H9 (cell line): ENCODE results near the gene PDE3A. TPM values are rescaled to one million over a fixed set of nuclear protein-coding genes. Genes with fewer than 3 reads are reported as not detected.

Source experiments
- DNase-seq: peaks from one replicate; pipeline ENCODE4 v3.0.0-alpha.2; 2017
- H2AFZ ChIP-seq: one replicate; pipeline ENCODE4 v1.6.1; 2013; ENCODE audit warnings: mild to moderate bottlenecking, low read length, control low read depth, moderate library complexity
- H2AK5ac ChIP-seq: 2 replicates; pipeline ENCODE4 v1.6.1; 2013; ENCODE audit warnings: low read length, control low read depth, mixed read lengths; ENCODE audit not compliant: insufficient read length
- H2BK120ac ChIP-seq: one replicate; pipeline ENCODE4 v1.6.1; 2013; ENCODE audit warnings: low read depth, mild to moderate bottlenecking, low read length, control low read depth, inconsistent platforms; ENCODE audit not compliant: poor library complexity, severe bottlenecking
- H2BK12ac ChIP-seq: 2 replicates; pipeline ENCODE4 v1.6.1; 2013; ENCODE audit warnings: low read length, control low read depth, mixed read lengths, low read depth; ENCODE audit not compliant: insufficient read length
- H2BK15ac ChIP-seq: 2 replicates; pipeline ENCODE4 v1.6.1; 2013; ENCODE audit warnings: low read depth, low read length, control low read depth
- H2BK20ac ChIP-seq: one replicate; pipeline ENCODE4 v1.6.1; 2013; ENCODE audit warnings: low read depth, mild to moderate bottlenecking, low read length, control low read depth, inconsistent platforms; ENCODE audit not compliant: poor library complexity, severe bottlenecking
- H2BK5ac ChIP-seq: 2 replicates; pipeline ENCODE4 v1.6.1; 2013; ENCODE audit warnings: low read length, control low read depth, mixed read lengths; ENCODE audit not compliant: insufficient read length
- H3K14ac ChIP-seq: 2 replicates; pipeline ENCODE4 v1.6.1; 2013; ENCODE audit warnings: low read length, control low read depth; ENCODE audit not compliant: insufficient read depth
- H3K18ac ChIP-seq: 2 replicates; pipeline ENCODE4 v1.6.1; 2013; ENCODE audit warnings: low read depth, mild to moderate bottlenecking, mixed read lengths, low read length, control low read depth; ENCODE audit not compliant: insufficient read length
- H3K23ac ChIP-seq: 2 replicates; pipeline ENCODE4 v1.6.1; 2013; ENCODE audit warnings: low read length, control low read depth, mixed read lengths, low read depth; ENCODE audit not compliant: insufficient read length
- H3K23me2 ChIP-seq: 2 replicates; pipeline ENCODE4 v1.6.1; 2013; ENCODE audit warnings: low read depth, mild to moderate bottlenecking, mixed read lengths, low read length, control low read depth; ENCODE audit not compliant: insufficient read length, poor library complexity, severe bottlenecking
- H3K27ac ChIP-seq: 2 replicates; pipeline ENCODE4 v1.5.1; 2013; ENCODE audit warnings: low read length, control low read depth, mixed read lengths, low read depth; ENCODE audit not compliant: insufficient read length
- H3K27me3 ChIP-seq: 2 replicates; pipeline ENCODE4 v1.6.1; 2013; ENCODE audit warnings: low read length, control low read depth, inconsistent platforms; ENCODE audit not compliant: insufficient read depth
- H3K4ac ChIP-seq: 2 replicates; pipeline ENCODE4 v1.6.1; 2013; ENCODE audit warnings: low read depth, mild to moderate bottlenecking, control low read depth, inconsistent platforms, low read length, moderate library complexity
- H3K4me1 ChIP-seq: 2 replicates; pipeline ENCODE4 v1.6.1; 2013; ENCODE audit warnings: low read length, control low read depth, inconsistent platforms; ENCODE audit not compliant: insufficient read depth
- H3K4me2 ChIP-seq: 2 replicates; pipeline ENCODE4 v1.6.1; 2013; ENCODE audit warnings: low read length, control low read depth, mixed read lengths; ENCODE audit not compliant: insufficient read length, insufficient read depth
- H3K56ac ChIP-seq: 2 replicates; pipeline ENCODE4 v1.6.1; 2013; ENCODE audit warnings: low read depth, mild to moderate bottlenecking, mixed read lengths, low read length, control low read depth; ENCODE audit not compliant: insufficient read length
- H3K79me1 ChIP-seq: 2 replicates; pipeline ENCODE4 v1.6.1; 2013; ENCODE audit warnings: low read depth, mild to moderate bottlenecking, moderate library complexity, low read length, control low read depth, inconsistent platforms; ENCODE audit not compliant: insufficient read depth, poor library complexity, severe bottlenecking
- H3K79me2 ChIP-seq: 2 replicates; pipeline ENCODE4 v1.6.1; 2013; ENCODE audit warnings: low read length, control low read depth, inconsistent platforms; ENCODE audit not compliant: insufficient read depth
- H3K9ac ChIP-seq: 2 replicates; pipeline ENCODE4 v1.6.1; 2013; ENCODE audit warnings: low read length, control low read depth, mixed read lengths; ENCODE audit not compliant: insufficient read length; ENCODE audit errors: extremely low read depth
- H3K9me3 ChIP-seq: one replicate; pipeline ENCODE4 v1.6.1; 2013; ENCODE audit warnings: low read depth, low read length, inconsistent platforms; ENCODE audit not compliant: control insufficient read depth
- H3T11ph ChIP-seq: one replicate; pipeline ENCODE4 v1.6.1; 2013; ENCODE audit warnings: mild to moderate bottlenecking, low read length, control low read depth, inconsistent platforms
- H4K20me1 ChIP-seq: one replicate; pipeline ENCODE4 v1.6.1; 2013; ENCODE audit not compliant: control insufficient read depth, insufficient read length, insufficient read depth
- H4K5ac ChIP-seq: 2 replicates; pipeline ENCODE4 v1.6.1; 2013; ENCODE audit warnings: low read depth, mild to moderate bottlenecking, mixed read lengths, low read length, control low read depth; ENCODE audit not compliant: insufficient read length
- H4K8ac ChIP-seq: replicated peaks from 2 replicates; pipeline ENCODE4 v1.6.1; 2013; ENCODE audit warnings: low read length, control low read depth, mixed read lengths, low read depth; ENCODE audit not compliant: insufficient read length
- H4K91ac ChIP-seq: 2 replicates; pipeline ENCODE4 v1.6.1; 2013; ENCODE audit warnings: low read depth, mild to moderate bottlenecking, moderate library complexity, mixed read lengths, low read length, control low read depth; ENCODE audit not compliant: insufficient read length
- H3K27ac Mint-ChIP-seq, 3 experiments: 2 replicates in 2 of 3; 3 replicates in 1 of 3; pipeline ENCODE4 v1.8.0; 2020 to 2021; ENCODE audit warnings: mixed read lengths in 3 of 3, mild to moderate bottlenecking in 1 of 3, moderate library complexity in 1 of 3
- H3K27me3 Mint-ChIP-seq: 2 replicates; pipeline ENCODE4 v1.8.0; 2021; ENCODE audit warnings: low read depth, mild to moderate bottlenecking, moderate library complexity, mixed read lengths
- H3K36me3 Mint-ChIP-seq, 3 experiments: 2 replicates in 2 of 3; 3 replicates in 1 of 3; pipeline ENCODE4 v1.8.0; 2020 to 2021; ENCODE audit warnings: low read depth in 3 of 3, mixed read lengths in 3 of 3; ENCODE audit not compliant: insufficient read depth in 1 of 3
- H3K4me1 Mint-ChIP-seq, 2 experiments: 2 replicates each; pipeline ENCODE4 v1.8.0; 2020; ENCODE audit warnings: mixed read lengths in 2 of 2
- H3K4me3 Mint-ChIP-seq, 2 experiments: 2 replicates in 1 of 2; 3 replicates in 1 of 2; pipeline ENCODE4 v1.8.0; 2020 to 2021; ENCODE audit warnings: mild to moderate bottlenecking in 2 of 2, mixed read lengths in 2 of 2, moderate library complexity in 1 of 2
- H3K9me3 Mint-ChIP-seq, 2 experiments: 2 replicates in 1 of 2; 3 replicates in 1 of 2; pipeline ENCODE4 v1.8.0; 2020; ENCODE audit warnings: mild to moderate bottlenecking in 2 of 2, mixed read lengths in 2 of 2, moderate library complexity in 1 of 2
- CTCF ChIP-seq: fragments of 200-600 bp; sonication (generic); conservative IDR thresholded peaks from 3 replicates; pipeline ENCODE4 v1.8.0; 2021; ENCODE audit warnings: antibody characterized with exemption, mild to moderate bottlenecking
- WGBS: extraction: QIAGEN DNeasy Blood & Tissue Kit; methylation state at CpG from one replicate; pipeline ENCODE4 v1.1.7; 2013; ENCODE audit warnings: missing lambda C conversion rate, low lambda C conversion rate, mixed read lengths; ENCODE audit not compliant: insufficient read length; ENCODE audit errors: extremely low coverage; 5-methylcytosine and 5-hydroxymethylcytosine counted together
- total RNA-seq: library from RNA; stranded (reverse); gene quantifications from 2 replicates; pipeline ENCODE4 v1.2.1, GENCODE V29; 2021

PDE3A gene
- total RNA-seq, 1 experiment from 2014 or later, result 3.0 TPM

GRCh38 chr12:20345866-20346265 lies 22.5 kb upstream of the PDE3A start:
- no peak for TF ChIP-seq CTCF
- H2BK20ac ChIP-seq, result no peak overlapping the region
- H3K4me2 ChIP-seq, result no peak overlapping the region
- no CpG with 5 or more reads among the region's 3 CpGs for WGBS
- peaks cover 5 to 7% of the 10 kb centered on the region in 2 experiments for H3K4me1 Mint-ChIP-seq
- H3K79me2 ChIP-seq, result no peaks in the 10 kb centered on the region
- no peak overlapping the region for H2BK12ac ChIP-seq
- no peak overlapping the region for H3K4ac ChIP-seq
- H2BK15ac ChIP-seq, result no peak overlapping the region
- no peak overlapping the region for H3K14ac ChIP-seq
- H2AFZ ChIP-seq, result peak overlapping the region; percentile 59
- peak overlapping the region in 2 of 3 experiments; percentile 7 to 64; a peak in 1 of 7 replicates for H3K27ac Mint-ChIP-seq
- no peak overlapping the region for H3K27ac ChIP-seq
- H3T11ph ChIP-seq, result no peak overlapping the region
- no peaks in the 10 kb centered on the region for H3K9me3 ChIP-seq
- no peaks in the 10 kb centered on the region for H3K79me1 ChIP-seq
- no peak for DNase-seq
- H3K4me1 ChIP-seq, result no peaks in the 10 kb centered on the region
- no peak overlapping the region for H4K5ac ChIP-seq
- H3K18ac ChIP-seq, result no peak overlapping the region
- no peak overlapping the region for H3K4me3 Mint-ChIP-seq
- H3K9ac ChIP-seq, result no peak overlapping the region
- no peaks in the 10 kb centered on the region for H3K36me3 Mint-ChIP-seq
- H4K8ac ChIP-seq, result no peak overlapping the region
- no peaks in the 10 kb centered on the region for H3K27me3 Mint-ChIP-seq
- H4K91ac ChIP-seq, result no peak overlapping the region
- no peak overlapping the region for H2BK120ac ChIP-seq
- no peak overlapping the region for H3K56ac ChIP-seq
- H3K23me2 ChIP-seq, result no peaks in the 10 kb centered on the region
- no peaks in the 10 kb centered on the region for H4K20me1 ChIP-seq
- no peak overlapping the region for H2AK5ac ChIP-seq
- no peak overlapping the region for H2BK5ac ChIP-seq
- H3K9me3 Mint-ChIP-seq, result no peaks in the 10 kb centered on the region
- H3K27me3 ChIP-seq, result no peaks in the 10 kb centered on the region
- no peak overlapping the region for H3K23ac ChIP-seq
